Activated naive CD8-positive, alpha-beta T cell treated with anti-CD3 and anti-CD28 coated beads for 36 hours (primary cell): ENCODE data around the gene FAIM2. TPM values are rescaled to one million over a fixed set of nuclear protein-coding genes. Genes with fewer than 3 reads are reported as not detected.

Source experiments
- DNase-seq: peaks from one replicate; pipeline ENCODE4 v3.0.0; 2021
- H3K27ac Mint-ChIP-seq: one replicate; pipeline ENCODE4 v1.8.0; 2022; ENCODE audit warnings: mild to moderate bottlenecking, moderate library complexity, mixed read lengths
- H3K27me3 Mint-ChIP-seq: one replicate; pipeline ENCODE4 v1.8.0; 2022; ENCODE audit warnings: mild to moderate bottlenecking, mixed read lengths
- H3K36me3 Mint-ChIP-seq: one replicate; pipeline ENCODE4 v1.8.0; 2021; ENCODE audit warnings: mild to moderate bottlenecking, mixed read lengths
- H3K4me1 Mint-ChIP-seq: one replicate; pipeline ENCODE4 v1.8.0; 2021; ENCODE audit warnings: mixed read lengths
- H3K4me3 Mint-ChIP-seq: one replicate; pipeline ENCODE4 v1.8.0; 2022; ENCODE audit warnings: mild to moderate bottlenecking, moderate library complexity, mixed read lengths
- H3K9me3 Mint-ChIP-seq: one replicate; pipeline ENCODE4 v1.8.0; 2022; ENCODE audit warnings: mixed read lengths
- total RNA-seq, 2 experiments: library from RNA; stranded (reverse); gene quantifications; one replicate each; pipeline ENCODE4 v1.2.3, GENCODE V29; 2021

FAIM2 gene
- total RNA-seq, 2 experiments from 2014 or later = 0.08 to 0.60 TPM

DNA sequence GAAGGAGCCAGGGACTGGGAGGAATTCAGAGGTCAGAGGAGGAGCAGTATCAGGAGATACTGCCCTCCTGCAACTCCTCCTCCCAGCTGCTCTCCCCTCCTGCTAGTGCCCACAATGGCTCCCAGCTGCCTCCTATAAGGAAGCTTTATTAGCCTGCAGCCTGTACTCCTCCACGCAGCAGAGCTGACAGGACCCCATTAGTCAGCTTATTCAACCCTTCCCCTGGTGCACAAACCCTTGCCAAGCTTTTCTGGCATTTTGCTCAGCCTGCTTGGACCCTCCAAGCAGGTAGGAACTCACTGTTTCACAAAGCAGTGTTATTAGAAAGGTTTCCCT is 39.9 kb upstream of the FAIM2 start:
- peaks cover 18% of the 10 kb centered on the region for H3K4me1 Mint-ChIP-seq
- DNase-seq = no peak
- no peaks in the 10 kb centered on the region for H3K9me3 Mint-ChIP-seq
- H3K27me3 Mint-ChIP-seq = no peaks in the 10 kb centered on the region
- H3K36me3 Mint-ChIP-seq = no peaks in the 10 kb centered on the region
- H3K4me3 Mint-ChIP-seq = no peak overlapping the region
- H3K27ac Mint-ChIP-seq = no peak overlapping the region

- H3K4me1 Mint-ChIP-seq = peaks cover 18% of the 10 kb centered on the region
- H3K27me3 Mint-ChIP-seq = no peaks in the 10 kb centered on the region
- DNase-seq = no peak
- H3K36me3 Mint-ChIP-seq = no peaks in the 10 kb centered on the region
- no peaks in the 10 kb centered on the region for H3K9me3 Mint-ChIP-seq
- no peak overlapping the region for H3K27ac Mint-ChIP-seq
- no peak overlapping the region for H3K4me3 Mint-ChIP-seq
These were observed 39.4 kb upstream of the FAIM2 start for GRCh38 chr12:49942921-49943624.

- Mint-ChIP-seq H3K27me3 (no peaks in the 10 kb centered on the region), H3K36me3 (no peaks in the 10 kb centered on the region), H3K27ac (no peak overlapping the region), H3K9me3 (no peaks in the 10 kb centered on the region), H3K4me3 (no peak overlapping the region), H3K4me1 (peaks cover 18% of the 10 kb centered on the region)
- no peak for DNase-seq
These were observed 38.8 kb upstream of the FAIM2 start for GRCh38 chr12:49942512-49942893.

- H3K4me1 Mint-ChIP-seq = peaks cover 18% of the 10 kb centered on the region
- no peaks in the 10 kb centered on the region for H3K9me3 Mint-ChIP-seq
- H3K4me3 Mint-ChIP-seq = no peak overlapping the region
- no peak overlapping the region for H3K27ac Mint-ChIP-seq
- no peaks in the 10 kb centered on the region for H3K27me3 Mint-ChIP-seq
- no peak for DNase-seq
- no peaks in the 10 kb centered on the region for H3K36me3 Mint-ChIP-seq
These were observed 38.1 kb upstream of the FAIM2 start for GRCh38 chr12:49941556-49942511.

GRCh38 chr12:49939707-49940106 is 36.0 kb upstream of the FAIM2 start:
- H3K4me1 Mint-ChIP-seq = peaks cover 3% of the 10 kb centered on the region
- no peaks in the 10 kb centered on the region for H3K36me3 Mint-ChIP-seq
- no peak overlapping the region for H3K4me3 Mint-ChIP-seq
- DNase-seq = no peak
- H3K9me3 Mint-ChIP-seq = no peaks in the 10 kb centered on the region
- H3K27me3 Mint-ChIP-seq = no peaks in the 10 kb centered on the region
- no peak overlapping the region for H3K27ac Mint-ChIP-seq

- H3K36me3 Mint-ChIP-seq = no peaks in the 10 kb centered on the region
- DNase-seq = no peak
- H3K4me3 Mint-ChIP-seq = no peak overlapping the region
- no peaks in the 10 kb centered on the region for H3K27me3 Mint-ChIP-seq
- H3K4me1 Mint-ChIP-seq = no peaks in the 10 kb centered on the region
- H3K27ac Mint-ChIP-seq = no peak overlapping the region
- no peaks in the 10 kb centered on the region for H3K9me3 Mint-ChIP-seq
These were observed 35.6 kb upstream of the FAIM2 start for GRCh38 chr12:49939307-49939706.

- Mint-ChIP-seq H3K27me3 (no peaks in the 10 kb centered on the region), H3K36me3 (no peaks in the 10 kb centered on the region), H3K4me3 (no peak overlapping the region), H3K9me3 (no peaks in the 10 kb centered on the region), H3K4me1 (no peaks in the 10 kb centered on the region), H3K27ac (no peak overlapping the region)
- DNase-seq = no peak
These were observed 34.1 kb upstream of the FAIM2 start for GRCh38 chr12:49937639-49938300.

- no peak overlapping the region for H3K4me3 Mint-ChIP-seq
- no peaks in the 10 kb centered on the region for H3K4me1 Mint-ChIP-seq
- H3K36me3 Mint-ChIP-seq = no peaks in the 10 kb centered on the region
- H3K27ac Mint-ChIP-seq = no peak overlapping the region
- H3K9me3 Mint-ChIP-seq = no peaks in the 10 kb centered on the region
- no peak for DNase-seq
- no peaks in the 10 kb centered on the region for H3K27me3 Mint-ChIP-seq
These were observed 33.2 kb upstream of the FAIM2 start for GRCh38 chr12:49936925-49937324.

- Mint-ChIP-seq H3K36me3 (no peaks in the 10 kb centered on the region), H3K27me3 (no peaks in the 10 kb centered on the region), H3K4me3 (no peak overlapping the region), H3K9me3 (no peaks in the 10 kb centered on the region), H3K4me1 (no peaks in the 10 kb centered on the region), H3K27ac (no peak overlapping the region)
- no peak for DNase-seq
These were observed 30.8 kb upstream of the FAIM2 start for GRCh38 chr12:49934505-49934904.

- Mint-ChIP-seq H3K27me3 (no peaks in the 10 kb centered on the region), H3K4me1 (no peaks in the 10 kb centered on the region)
- DNase-seq = no peak
These were observed 30.1 kb upstream of the FAIM2 start for GRCh38 chr12:49933796-49934195.

GRCh38 chr12:49932533-49933130 is 28.9 kb upstream of the FAIM2 start:
- H3K4me3 Mint-ChIP-seq = no peak overlapping the region
- no peaks in the 10 kb centered on the region for H3K4me1 Mint-ChIP-seq
- no peaks in the 10 kb centered on the region for H3K9me3 Mint-ChIP-seq
- no peak overlapping the region for H3K27ac Mint-ChIP-seq
- no peaks in the 10 kb centered on the region for H3K27me3 Mint-ChIP-seq
- DNase-seq = no peak
- no peaks in the 10 kb centered on the region for H3K36me3 Mint-ChIP-seq

More at GRCh38 chr12:49933796-49934195, 30.1 kb upstream of the FAIM2 start:
- Mint-ChIP-seq H3K9me3 (no peaks in the 10 kb centered on the region), H3K4me3 (no peak overlapping the region), H3K36me3 (no peaks in the 10 kb centered on the region), H3K27ac (no peak overlapping the region)

DNA sequence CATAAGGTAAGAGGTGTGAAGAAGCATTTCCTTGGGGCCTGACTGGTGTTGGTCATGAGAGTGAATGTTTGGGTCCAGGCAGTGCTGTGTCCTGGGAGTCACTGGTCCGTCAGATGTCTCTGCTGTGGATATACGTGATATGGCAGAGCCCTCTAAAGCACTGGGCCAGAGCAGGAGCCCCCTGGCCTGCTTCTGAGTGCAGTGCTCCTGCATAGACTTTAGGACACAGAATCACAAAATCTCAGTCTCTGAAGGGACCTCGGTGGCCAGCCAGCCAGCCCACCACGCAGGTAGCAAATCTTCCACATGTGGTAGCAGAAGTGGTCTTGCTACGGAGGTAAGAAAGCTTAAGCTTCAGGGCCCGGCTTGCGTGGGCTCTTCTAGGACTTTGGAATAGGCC is 28.3 kb upstream of the FAIM2 start:
- no peak for DNase-seq
- H3K9me3 Mint-ChIP-seq = no peaks in the 10 kb centered on the region

DNA sequence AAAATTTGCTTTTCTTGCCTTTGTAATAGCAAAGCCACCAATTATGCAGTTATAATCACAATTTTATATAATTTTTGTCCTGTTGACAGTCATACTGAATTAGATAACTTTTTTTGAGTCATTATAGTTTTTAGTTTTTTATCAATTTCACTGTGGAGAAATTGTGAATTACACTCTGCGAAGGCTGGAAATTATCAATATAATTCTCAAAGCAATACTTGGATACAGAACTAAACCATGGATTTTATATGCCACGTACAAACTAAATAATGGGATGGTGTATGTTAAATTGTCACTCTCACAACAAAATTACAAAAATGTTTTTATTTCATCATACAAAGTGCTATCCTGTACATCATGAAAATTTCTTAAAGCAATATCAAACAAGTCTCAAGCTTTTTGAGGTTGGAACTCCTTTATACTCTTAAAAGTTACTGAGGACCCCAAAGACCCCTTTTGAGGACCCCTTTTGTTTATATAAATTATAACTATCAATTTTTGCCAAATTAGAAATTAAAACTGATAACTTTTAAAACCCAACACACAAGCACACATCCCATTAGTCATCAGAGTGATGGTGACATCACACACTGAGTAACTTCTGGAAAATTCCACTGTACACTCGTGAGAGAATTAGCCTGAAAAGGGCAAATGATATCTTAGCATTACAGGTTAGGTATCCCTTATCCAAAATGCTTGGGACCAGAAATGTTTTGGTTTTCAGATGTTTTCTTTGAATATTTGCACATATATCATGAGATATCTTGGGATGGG is 27.0 kb upstream of the FAIM2 start:
- DNase-seq = no peak
- H3K4me1 Mint-ChIP-seq = peaks cover 4% of the 10 kb centered on the region
- H3K9me3 Mint-ChIP-seq = no peaks in the 10 kb centered on the region
- H3K36me3 Mint-ChIP-seq = no peaks in the 10 kb centered on the region
- no peaks in the 10 kb centered on the region for H3K27me3 Mint-ChIP-seq
- H3K4me3 Mint-ChIP-seq = no peak overlapping the region
- H3K27ac Mint-ChIP-seq = no peak overlapping the region

More for the DNA sequence above, 28.3 kb upstream of the FAIM2 start:
- Mint-ChIP-seq H3K4me3 (no peak overlapping the region), H3K27me3 (no peaks in the 10 kb centered on the region), H3K4me1 (no peaks in the 10 kb centered on the region), H3K36me3 (no peaks in the 10 kb centered on the region), H3K27ac (no peak overlapping the region)

GRCh38 chr12:49929581-49929980 is 25.9 kb upstream of the FAIM2 start:
- DNase-seq = no peak
- H3K4me3 Mint-ChIP-seq = no peak overlapping the region
- H3K27ac Mint-ChIP-seq = no peak overlapping the region
- no peaks in the 10 kb centered on the region for H3K9me3 Mint-ChIP-seq
- H3K4me1 Mint-ChIP-seq = peaks cover 4% of the 10 kb centered on the region
- no peaks in the 10 kb centered on the region for H3K36me3 Mint-ChIP-seq
- no peaks in the 10 kb centered on the region for H3K27me3 Mint-ChIP-seq
